Putamen (tissue), 1 donor: ENCODE measurements around the gene GTF2B.
"Not testable (repeated sequence)": the region's sequence is repeated elsewhere in the genome, so short reads cannot be mapped to it uniquely, and the experiment has no call there.

Source experiments
- DNase-seq: peaks from one replicate; pipeline ENCODE4 v3.0.0-alpha.2; 2016; ENCODE audit warnings: low spot score

The GTF2B gene, protein sequence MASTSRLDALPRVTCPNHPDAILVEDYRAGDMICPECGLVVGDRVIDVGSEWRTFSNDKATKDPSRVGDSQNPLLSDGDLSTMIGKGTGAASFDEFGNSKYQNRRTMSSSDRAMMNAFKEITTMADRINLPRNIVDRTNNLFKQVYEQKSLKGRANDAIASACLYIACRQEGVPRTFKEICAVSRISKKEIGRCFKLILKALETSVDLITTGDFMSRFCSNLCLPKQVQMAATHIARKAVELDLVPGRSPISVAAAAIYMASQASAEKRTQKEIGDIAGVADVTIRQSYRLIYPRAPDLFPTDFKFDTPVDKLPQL

DNA sequence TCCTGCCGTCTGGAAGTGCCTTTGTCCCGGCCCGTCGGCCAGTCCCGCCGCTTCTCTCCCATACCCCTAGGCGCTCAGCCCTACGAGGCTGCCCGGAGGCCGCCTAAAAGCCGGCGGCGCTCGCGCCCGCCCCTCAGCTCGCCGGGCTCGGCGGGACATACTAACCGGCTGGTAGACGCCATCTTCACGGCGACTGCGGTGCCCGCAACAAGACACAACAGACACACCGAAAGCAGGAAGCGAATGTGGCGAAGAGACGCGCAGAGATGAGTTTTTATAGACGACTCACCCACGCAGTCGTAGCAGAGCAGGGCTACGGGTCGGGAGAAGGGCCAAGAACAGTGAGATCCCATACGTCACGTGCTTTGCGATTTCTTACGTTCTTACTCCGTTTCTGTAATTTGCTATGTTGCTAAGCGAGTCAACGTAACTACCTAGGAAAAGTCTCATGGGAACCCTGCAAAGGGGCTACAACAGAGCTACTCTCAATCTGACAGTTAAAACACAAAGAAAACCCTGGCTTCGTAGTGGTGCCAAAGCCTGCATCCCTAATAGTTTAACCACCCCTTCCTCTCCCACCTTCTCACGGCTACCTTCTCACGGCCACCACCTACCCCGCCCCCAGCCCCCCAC is at the start of gene GTF2B:
GTF2B (minus strand) TSS at position 250 of the 633 bp plus-strand sequence; CDS start at position 182, 68 bp downstream.
- peak; percentile 93 for DNase-seq

DNA sequence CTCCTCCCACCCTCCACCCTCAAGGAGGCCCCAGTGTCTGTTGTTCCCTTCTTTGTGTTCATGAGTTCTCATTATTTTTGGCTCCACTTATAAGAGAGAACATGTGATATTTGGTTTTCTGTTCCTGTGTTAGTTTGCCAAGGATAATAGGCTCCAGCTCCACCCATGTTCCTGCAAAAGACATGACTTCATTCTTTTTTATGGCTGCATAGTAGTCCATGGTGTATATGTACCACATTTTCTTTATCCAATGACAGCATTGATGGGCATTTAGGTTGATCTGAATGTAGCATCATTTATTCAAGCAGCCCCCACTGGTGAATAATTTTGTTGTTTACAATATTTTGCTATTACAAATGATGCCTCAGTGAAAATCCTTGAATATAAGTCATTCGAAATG is 47.2 kb upstream of the GTF2B start:
- DNase-seq = not testable (repeated sequence)

DNA sequence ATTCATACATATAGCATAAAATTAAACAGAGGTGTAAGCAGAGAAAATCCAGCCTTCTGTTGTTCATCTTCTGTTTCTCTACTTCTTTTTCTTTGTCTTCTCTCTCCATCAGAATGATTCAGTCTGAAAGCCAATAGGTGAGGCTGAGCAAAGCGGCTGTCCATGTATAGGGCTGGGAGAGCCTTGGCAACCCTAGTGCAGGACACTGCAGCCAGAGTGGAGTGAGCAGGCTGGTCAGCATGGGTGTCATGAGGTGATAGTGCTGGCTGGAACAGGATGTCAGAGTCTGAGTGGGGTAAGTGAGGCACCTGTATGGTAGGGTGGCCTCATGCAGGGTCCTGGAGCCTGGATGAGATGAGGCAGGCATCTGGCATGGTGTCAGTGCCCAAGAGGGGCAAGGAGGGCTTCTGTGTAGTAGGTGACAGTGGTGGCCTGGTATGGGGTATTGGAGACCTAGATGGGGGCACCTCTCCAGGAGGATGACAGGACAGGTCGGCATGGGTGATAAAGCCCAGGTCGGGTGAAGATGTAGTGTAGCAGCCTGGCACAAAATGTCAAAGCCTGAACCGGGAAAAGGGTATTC is 45.5 kb upstream of the GTF2B start:
- DNase-seq = no peak

DNA sequence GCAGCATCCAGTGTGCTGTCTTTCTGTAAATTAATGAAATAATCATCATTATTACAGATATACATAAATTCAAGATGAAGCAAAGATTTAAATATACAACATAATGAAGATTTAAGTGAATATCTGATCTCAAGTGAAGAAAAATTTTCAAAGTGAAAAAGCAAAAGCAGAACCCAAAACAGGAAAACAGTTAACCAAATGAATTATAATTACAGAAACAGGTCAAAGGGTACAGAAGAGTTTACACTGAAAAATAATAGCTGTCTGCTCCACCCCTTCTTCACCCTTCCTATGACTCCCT is 44.8 kb upstream of the GTF2B start:
- no peak for DNase-seq

DNA sequence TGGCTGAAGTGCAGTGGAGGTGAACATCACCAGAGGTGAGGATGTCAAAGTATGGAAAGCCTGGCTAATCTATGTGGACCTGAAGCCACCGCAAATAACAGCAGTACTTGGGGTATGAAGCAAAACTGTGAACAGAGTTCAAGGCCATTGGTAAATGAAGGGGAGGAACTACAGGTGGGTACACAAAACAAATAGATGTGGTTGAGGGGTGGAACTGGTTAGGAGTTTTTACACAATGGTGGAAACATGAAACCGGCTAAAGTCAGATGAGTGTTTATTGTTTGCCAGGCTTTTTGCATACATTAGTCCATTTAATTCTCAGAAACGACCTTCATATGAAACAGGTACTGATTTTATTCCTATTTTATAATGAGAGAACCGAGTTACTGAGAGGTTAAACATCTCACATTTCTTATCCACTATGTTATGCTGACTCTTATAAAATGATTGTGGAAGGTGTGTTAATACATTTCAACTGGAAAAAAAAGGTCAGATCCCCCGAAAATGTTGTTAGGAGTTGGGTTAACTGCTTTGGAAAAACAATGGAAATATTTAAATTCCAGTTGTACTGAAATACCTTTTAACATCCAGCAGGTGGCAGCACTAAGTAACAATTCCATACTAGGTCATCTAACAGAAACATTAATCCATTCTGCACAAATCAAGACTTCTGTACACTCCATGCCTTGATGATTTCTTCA is 44.3 kb upstream of the GTF2B start:
- DNase-seq = peak; percentile 10

DNA sequence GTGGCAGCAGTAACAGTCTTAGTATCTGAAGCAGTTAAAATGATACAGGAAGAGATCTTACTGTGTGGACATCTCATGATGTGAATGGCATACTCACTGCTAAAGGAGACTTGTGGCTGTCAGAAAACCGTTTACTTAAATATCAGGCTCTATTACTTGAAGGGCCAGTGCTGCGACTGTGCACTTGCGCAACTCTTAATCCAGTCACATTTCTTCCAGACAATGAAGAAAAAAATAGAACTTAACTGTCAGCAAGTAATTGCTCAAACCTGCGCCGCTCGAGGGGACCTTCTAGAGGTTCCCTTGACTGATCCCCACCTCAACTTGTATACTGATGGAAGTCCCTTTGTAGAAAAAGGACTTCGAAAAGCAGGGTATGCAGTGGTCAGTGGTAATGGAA is 38.8 kb upstream of the GTF2B start:
- DNase-seq = not testable (repeated sequence)

DNA sequence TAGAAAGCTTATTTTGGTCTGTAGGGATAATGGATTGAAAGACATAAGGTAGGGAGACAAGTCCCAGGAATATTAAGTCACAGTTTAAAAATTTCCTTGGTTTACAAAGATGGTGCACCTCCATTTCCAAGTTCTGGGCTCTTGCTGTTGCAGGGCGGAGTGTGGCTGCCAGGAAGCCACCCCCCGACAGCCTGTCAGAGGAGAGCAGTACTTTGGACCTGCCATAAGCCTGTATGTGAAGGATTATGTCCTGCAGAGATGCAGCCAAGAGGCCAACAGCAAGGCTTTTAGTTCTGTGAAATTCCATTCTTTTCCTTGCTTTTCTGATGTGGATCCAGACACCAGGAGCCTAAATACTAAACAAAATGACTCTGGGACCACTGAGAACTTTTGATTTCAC is 31.9 kb upstream of the GTF2B start:
- DNase-seq = no peak

DNA sequence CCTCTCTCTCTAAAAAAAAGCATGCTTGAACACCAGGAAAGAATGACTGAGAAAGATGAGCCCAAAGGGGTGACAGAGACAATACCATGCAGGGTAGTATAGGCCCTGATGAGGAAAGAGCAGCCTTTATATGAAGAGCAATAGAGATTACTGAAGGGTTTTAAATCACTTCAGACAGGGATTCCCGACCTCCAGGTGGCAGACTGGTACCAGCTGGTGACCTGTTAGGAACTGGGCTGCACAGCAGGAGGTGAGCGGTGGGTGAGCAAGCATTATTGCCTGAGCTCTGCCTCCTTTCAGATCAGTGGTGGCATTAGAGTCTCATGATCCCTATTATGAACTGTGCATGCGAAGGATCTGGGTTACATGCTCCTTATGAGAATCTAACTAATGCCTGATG is 30.8 kb upstream of the GTF2B start:
- DNase-seq = no peak

DNA sequence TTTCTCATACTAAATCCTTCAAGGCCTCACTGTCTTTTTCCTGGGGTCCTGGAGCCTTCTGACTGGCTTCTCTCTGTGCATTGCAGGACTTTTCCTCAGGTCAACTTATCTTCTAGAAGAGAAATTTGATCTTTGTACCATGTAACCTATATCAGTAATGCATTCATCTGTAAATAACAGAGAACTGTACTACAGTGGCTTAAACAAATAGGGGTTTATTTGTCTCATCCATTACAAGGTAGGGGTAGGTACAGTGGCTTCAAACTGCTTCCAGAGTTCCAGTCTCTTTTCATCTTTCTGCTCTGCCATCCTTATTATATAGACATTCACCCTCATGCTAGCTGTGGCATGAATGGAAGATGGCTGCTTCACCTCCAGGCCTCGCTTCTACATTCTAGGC is 29.5 kb upstream of the GTF2B start:
- no peak for DNase-seq

DNA sequence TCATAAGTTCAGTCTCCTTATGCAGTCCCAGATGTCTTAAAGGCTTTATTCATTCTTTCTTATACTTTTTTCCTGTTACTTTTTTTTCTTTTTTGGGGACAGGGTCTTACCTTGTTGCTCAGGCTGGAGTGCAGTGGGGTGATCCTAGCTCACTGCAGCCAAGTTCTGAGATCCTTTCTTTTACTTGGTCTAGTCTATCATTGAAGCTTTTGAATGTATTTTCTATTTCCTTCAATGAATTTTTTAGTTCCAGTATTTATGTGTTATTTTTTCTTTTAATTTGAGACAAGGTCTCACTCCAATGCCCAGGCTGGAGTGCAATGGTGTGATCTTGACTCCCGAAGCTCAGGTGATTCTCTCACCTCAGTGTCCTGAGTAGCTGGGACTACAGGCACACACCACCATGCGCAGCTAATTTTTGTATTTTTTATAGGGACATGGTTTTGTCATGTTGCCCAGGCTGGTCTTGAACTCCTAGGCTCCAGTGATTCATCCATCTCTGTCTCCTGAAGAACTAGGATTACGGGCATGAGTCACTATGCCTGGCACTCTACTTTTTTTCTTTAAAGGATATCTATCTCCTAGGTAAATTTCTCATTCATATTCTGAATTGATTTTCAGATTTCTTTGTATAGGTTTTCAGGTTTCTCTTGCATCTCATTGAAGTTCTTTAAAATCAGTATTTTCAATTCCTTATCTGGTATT is 26.1 kb upstream of the GTF2B start:
- DNase-seq = no peak

DNA sequence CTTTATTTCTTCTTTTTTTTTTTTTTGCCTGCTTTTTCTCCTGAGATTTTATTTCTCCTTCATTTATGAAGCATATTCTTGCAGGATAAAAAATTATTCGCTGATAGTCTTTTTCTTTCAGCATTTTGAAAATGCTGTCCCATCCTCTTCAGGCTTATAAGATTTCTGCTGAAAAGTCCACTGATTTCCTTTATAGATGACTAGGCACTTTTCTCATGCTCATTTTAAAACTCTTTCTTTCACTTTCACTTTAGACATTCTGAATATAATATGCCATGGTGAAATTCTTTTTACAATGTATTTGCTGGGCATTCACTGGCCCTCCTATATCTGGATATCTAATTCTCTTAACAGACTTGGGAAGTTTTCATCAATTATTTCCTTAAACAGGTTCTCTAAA is 25.5 kb upstream of the GTF2B start:
- DNase-seq = no peak

DNA sequence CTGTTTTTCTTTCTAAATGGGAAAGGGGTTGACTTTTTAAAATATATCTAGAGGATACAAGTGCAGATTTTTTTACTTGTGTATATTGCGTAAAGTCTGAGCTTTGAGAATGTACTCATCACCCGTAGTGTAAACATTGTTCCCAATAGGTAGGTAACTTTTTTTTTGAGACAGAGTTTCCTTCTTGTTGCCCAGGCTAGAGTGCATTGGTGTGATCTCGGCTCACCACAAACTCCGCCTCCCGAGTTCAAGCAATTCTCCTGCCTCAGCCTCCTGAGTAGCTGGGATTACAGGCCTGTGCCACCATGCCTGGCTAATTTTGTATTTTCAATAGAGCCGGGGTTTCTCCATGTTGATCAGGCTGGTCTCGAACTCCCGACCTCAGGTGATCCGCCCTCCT is 20.4 kb upstream of the GTF2B start:
- DNase-seq = not testable (repeated sequence)

DNA sequence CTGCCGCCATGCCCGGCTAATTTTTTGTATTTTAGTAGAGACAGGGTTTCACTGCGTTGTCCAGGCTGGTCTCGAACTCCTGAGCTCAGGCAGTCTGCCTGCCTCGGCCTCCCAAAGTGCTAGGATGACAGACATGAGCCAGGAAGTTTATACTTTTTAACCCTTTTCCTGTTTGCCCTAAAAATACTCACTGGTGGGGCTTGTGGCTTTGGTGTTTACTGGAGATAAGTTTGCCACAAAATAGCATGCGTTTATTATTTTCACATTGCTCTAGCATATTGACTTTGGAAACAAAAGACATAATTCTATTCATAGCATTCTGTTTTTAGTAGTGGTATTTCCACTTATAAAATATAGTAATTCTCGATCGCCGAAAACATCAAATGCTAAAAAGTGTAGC is 19.8 kb upstream of the GTF2B start:
- DNase-seq = no peak

DNA sequence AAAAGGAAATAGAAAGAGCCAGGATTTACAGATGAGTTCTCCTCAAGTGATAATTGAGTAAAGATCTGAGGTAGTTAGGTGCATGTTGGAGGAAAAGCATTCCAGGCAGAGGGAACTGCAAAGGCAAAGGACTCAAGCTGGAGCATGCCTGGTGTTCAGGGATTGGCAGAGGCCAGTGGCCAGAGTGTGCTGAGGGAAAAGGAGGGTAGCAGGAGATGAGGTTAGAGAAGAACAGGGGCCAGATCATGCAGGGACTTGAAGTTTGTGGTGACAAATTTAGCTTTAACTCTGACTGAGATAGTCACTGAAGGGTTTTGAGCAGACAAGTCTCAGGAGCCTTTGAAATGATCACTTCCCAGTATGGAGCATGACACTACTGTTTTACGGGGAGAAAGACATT is 19.0 kb upstream of the GTF2B start:
- DNase-seq = no peak

DNA sequence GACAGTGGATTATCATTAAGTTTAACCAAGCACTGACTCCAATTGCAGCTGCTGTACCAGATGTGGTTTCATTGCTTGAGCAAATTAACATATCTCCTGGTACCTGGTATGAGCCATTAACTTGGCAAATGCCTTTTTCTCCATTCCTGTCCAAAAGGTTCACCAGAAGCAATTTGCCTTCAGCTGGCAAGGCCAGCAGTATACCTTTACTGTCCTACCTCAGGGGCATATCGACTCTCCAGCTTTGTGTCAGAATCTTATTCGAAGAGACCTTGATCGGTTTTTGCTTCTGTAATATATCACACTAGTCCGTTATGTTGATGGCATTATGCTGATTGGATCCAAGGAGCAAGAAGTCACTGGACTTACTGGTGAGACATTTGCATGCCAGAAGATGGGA is 9.5 kb upstream of the GTF2B start:
- DNase-seq = no peak

DNA sequence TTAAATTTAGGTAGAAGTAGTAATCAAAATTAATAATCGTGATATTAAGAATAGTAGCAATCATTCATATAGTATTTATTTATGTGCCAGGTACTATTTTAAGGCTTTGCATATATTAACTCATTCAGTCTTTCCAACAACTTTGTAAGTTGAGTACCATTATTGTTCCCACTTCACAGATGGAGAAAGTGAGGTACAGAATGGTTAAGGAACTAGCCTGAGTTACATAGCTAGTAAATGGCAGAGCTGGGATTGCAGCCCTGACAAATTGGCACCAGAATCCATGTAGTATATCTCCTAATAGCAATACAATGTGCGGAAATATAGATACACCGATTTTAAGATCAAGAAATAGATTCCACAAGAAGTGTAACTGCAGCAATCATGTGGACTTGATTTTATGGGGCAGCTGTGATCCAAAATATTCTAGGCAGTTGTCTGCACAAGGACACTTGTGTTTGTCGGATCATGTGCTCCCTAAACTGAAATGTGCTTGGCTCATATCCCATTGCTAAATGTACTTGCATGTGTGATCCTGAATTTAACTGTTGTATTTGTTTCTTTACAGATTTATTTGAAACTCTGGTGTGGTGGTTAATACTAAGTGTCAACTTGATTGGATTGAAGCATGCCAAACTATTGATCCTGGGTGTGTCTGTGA is 5.8 kb upstream of the GTF2B start:
- no peak for DNase-seq

DNA sequence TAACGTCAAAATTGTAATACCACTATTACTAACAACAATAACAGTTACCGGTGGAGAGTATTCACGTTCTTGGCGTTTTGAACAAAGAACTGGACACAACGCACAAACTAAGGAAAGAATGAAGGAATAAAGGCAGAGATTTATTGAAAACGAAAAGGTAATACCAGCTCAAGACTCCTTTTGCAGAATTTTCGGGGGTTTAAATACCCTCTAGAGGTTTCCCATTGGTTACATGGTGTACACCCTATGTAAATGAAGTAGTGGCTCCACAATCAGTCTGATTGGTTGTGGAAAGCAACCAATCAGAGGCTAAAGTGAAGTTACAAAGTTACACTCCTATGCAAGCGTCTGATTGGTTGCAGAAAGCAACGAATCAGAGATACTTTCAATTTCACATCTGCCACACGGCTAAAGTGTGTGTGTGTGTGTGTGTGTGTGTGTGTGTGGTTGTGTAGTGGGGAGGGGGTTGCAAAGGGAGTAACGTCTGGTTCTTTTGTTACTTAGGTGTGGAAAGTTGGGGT is 1.1 kb upstream of the GTF2B start:
- peak; percentile 29 for DNase-seq

DNA sequence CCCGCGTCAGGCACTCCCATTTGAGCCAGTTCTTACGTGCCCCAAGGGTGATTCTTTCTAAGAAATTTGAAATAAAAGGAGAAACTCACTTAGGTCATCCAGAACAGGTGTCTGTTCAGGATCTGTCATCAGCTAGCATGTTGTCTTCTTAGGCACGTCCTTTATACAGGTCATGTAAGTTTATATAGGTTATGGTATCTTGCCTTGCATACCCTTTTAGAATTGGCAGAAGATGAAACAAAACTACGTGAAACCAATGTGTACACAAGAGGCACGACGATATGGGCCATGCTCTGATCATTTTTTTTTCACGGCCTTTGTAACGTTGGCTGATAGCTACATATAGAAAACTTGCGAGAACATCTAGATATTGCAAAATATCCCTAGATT is 579 bp upstream of the GTF2B start:
- DNase-seq = no peak

DNA sequence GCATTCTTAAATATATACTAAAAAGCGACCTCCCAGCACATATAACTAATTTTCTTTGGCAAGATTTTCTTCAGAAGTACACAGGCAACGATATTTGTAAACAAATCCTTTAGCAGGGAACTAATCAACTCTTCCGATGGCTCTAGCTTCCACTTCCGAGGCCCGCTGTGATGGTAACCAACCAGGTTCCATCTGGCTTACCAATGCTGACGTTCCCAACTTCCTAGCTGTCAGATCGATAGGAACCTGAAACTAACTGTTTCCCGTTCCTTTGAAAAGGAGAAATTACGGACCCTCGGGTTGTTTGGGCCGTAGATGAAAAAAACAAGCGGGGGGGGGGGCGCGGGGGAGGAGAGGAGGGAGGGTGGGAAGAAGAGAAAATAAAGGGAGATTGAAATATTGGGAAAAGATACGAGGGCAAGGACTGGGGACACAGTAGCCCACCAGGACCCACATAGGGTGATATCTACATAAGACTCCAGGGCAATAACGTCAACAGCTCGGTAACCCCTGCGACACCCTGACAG is 513 bp downstream of the GTF2B start:
- DNase-seq = peak; percentile 42

DNA sequence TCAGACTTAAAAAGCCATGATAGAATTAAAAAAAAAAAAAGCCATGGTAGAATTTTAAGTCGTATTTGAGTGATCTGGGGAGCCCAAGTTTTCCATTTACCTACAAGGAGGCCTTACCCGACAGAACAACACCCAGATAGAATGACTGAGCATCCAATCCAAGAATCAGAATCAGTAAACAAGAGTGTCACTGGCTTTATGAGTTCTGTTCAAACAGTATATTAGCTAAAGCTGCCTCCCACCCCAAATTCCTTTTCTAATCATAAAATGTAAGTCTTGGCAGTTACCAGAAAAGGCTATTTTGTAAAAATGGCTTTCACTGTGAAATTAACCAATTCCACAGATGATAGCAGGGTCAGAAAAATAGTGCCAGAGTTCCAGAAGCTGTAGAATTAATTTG is 1.2 kb downstream of the GTF2B start:
- no peak for DNase-seq

DNA sequence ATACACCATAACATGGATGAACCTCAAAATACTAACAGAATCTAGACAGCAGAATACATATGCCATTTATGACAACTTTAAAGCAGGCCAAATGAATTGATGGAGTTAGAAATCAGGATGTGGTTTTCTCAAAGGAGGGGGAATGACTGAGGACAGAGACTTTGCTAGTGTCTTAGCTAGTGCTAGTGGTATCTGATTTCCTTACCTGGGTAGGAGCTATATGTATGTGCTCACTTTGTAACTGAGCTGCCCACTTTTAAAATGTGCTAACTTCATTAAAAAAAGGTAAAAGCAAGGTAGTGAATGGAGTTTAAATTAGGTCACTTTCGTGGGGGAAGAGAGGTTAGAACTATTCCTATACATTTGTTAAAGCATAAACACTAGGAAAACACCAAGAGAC is 2.6 kb downstream of the GTF2B start:
- DNase-seq = no peak

DNA sequence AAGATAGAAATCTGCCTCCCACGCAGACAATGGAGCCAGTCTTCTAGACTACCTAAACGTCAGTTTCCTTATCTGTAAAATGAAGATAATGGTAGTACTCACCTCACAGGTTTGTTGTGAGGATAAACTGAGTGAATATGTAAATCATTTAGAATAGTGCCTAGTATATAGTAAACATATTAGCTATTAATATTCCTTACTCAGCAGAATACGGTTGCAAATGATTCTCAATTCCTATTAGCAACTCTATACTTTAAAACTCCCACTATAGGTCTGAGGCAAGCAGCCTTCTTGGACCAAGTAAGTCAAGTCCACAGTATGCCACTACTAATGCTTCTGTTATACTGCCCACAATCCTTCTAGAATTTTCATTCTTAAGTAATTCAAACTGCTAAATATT is 5.4 kb downstream of the GTF2B start:
- DNase-seq = no peak
